SK-N-MC (cell line): ENCODE measurements around the gene HHAT.

ENCODE experiments used
- DNase-seq: peaks from one replicate; pipeline ENCODE4 v3.0.0-alpha.2; 2011; ENCODE audit warnings: low read depth, low spot score
- H3K27ac ChIP-seq: fragments of 200-600 bp; sonication (generic); 2 replicates; pipeline ENCODE4 v1.5.1; 2016; ENCODE audit warnings: mixed run types
- H3K36me3 ChIP-seq: fragments of 200-600 bp; sonication (generic); 2 replicates; pipeline ENCODE4 v1.6.1; 2017; ENCODE audit warnings: antibody characterized with exemption, low read length, mixed read lengths; ENCODE audit not compliant: insufficient read depth
- H3K4me3 ChIP-seq: fragments of 200-600 bp; sonication (generic); 2 replicates; pipeline ENCODE4 v1.5.1; 2016
- H3K9ac ChIP-seq: fragments of 200-600 bp; sonication (generic); 2 replicates; pipeline ENCODE4 v1.8.0; 2017; ENCODE audit warnings: mixed run types, mixed read lengths; ENCODE audit not compliant: insufficient read length
- H3K9me3 ChIP-seq: fragments of 200-600 bp; sonication (generic); 2 replicates; pipeline ENCODE4 v1.6.1; 2017; ENCODE audit warnings: low read depth, mild to moderate bottlenecking, antibody characterized with exemption, low read length, moderate library complexity, mixed read lengths
- EZH2 ChIP-seq: fragments of 200-600 bp; sonication (generic); IDR thresholded peaks from one replicate; pipeline ENCODE4 v1.6.1; 2017; ENCODE audit warnings: antibody characterized with exemption
- FOXP2 ChIP-seq: optimal IDR thresholded peaks from 2 replicates; pipeline ENCODE3; 2011; ENCODE audit warnings: mild to moderate bottlenecking, moderate library complexity; ENCODE audit not compliant: insufficient read depth; ENCODE audit errors: extremely low read length, control extremely low read depth
- POLR2AphosphoS5 ChIP-seq: IDR thresholded peaks from 2 replicates; pipeline ENCODE4 v1.6.1; 2012; ENCODE audit warnings: mild to moderate bottlenecking, low read depth, low read length, borderline replicate concordance

HHAT gene

DNA sequence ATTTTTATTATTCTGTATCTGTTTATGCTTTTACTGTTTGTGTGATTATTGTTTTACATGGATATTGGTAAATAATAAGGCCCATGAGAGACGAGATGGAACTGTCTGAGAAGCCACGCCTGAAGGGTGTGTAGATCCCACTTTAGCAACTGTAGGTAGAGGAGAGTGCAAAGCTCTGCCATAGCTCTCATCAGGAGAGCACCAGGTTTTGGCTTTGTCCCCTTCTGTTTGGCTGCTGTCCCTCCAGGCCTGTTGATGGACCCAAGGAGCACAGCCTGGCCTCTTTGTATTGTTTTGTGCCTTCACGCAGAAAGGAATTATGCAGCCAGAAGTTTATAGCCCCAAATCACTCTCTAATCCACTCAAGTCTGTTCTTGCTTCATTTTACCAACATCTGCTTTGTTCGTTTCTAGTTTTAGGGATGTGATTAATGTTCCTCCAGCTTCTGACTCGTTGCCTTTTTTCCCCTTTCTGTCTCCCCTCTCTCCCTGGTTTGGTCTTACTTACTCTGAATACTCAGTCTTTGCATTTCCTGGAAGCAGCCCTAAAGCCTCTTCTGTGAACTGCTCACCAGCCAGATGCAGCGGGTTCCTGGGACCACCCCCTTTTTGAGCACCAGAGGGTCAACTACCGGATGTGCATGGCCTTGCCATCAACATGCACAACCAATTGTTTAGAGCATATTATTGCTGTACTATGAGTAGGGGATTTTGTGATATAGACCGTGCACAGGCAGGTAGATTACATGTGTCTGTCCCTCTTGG lies 127.3 kb downstream of the HHAT start:
- no peak for TF ChIP-seq EZH2
- TF ChIP-seq POLR2AphosphoS5: no peak
- no peak for TF ChIP-seq FOXP2
- no peak for DNase-seq

DNA sequence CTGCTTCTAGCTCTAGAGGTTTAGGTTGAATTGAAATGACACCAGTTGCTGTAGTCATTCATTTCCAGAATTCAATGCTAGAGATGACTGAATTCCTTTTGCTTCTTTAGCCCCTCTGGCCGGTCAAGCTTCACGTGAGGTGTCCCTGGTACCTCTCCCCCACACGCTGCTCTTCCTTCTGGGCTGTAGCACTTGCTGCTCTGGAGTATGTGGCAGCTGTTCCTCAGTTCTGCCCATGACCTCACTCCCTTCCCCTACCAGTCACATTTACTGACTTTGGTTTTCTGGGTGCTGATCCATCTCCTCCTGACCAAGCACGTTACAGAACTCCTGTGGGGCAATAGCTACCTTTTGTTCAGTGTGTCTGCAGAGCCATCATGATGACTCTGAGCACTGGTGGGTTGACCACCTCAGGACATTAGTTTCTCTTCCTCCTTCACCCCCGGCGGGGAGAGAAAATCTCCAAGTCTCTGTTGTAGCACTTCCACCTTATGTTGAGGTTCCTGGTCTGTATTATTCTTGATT lies 128.1 kb downstream of the HHAT start:
- Histone ChIP-seq H3K27ac (no peak overlapping the region), H3K9me3 (no peaks in the 10 kb centered on the region), H3K36me3 (no peaks in the 10 kb centered on the region), H3K9ac (no peak overlapping the region), H3K4me3 (no peak overlapping the region)
- no peak for DNase-seq
- no peak for TF ChIP-seq FOXP2

More for the DNA sequence above, 127.3 kb downstream of the HHAT start:
- H3K36me3 ChIP-seq: no peaks in the 10 kb centered on the region
- no peak overlapping the region for H3K4me3 ChIP-seq
- no peaks in the 10 kb centered on the region for H3K9me3 ChIP-seq
- no peak overlapping the region for H3K9ac ChIP-seq
- H3K27ac ChIP-seq: no peak overlapping the region

DNA sequence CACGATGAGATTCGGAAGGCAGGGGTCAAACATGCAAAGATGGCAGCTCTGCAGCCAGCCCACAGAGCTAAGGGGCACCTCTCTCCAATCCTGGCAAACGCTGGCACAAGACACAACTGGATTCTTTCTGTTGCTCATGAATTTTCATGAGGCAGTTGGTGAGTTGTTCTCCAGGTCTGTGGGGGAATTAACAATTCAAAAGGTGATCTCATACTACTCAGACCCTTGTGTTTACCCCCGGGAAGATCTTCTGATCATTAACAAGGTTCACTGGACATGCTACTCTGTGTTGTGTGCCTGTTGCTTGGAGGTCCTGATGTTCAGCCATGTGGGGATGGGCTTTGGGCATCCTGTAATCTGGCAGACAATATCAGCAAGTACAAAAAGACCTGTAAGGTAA lies 128.9 kb downstream of the HHAT start:
- no peak for TF ChIP-seq POLR2AphosphoS5
- no peak for TF ChIP-seq EZH2
- TF ChIP-seq FOXP2: no peak
- Histone ChIP-seq H3K27ac (no peak overlapping the region), H3K4me3 (no peak overlapping the region), H3K9ac (no peak overlapping the region), H3K9me3 (no peaks in the 10 kb centered on the region), H3K36me3 (no peaks in the 10 kb centered on the region)
- no peak for DNase-seq

DNA sequence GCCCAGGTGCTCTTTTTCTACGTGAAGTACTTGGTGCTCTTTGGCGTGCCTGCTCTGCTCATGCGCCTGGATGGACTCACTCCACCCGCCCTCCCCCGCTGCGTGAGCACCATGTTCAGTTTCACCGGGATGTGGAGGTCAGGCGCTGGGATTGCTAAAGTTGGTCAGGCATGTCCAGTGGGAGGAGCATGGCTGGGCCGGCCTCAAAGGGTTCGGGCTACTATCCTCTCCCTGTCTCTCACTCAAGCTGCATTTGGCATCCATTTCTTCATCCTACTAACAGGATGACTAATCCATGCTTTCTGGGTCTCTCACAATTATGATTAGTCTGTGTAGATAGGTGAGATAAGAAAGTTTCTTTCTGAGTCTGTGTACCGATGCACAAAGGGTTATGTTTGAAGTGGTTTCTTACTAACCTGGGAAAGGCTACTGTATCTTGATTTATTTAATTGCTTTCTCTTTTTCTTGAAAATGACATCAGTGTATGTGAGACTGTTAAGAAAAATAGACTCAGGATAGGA lies 135.9 kb downstream of the HHAT start:
- no peak for DNase-seq
- no peaks in the 10 kb centered on the region for H3K9me3 ChIP-seq
- no peak overlapping the region for H3K9ac ChIP-seq
- H3K36me3 ChIP-seq: no peaks in the 10 kb centered on the region
- no peak overlapping the region for H3K27ac ChIP-seq
- no peak overlapping the region for H3K4me3 ChIP-seq
- TF ChIP-seq EZH2 (no peak), FOXP2 (no peak), POLR2AphosphoS5 (no peak)

DNA sequence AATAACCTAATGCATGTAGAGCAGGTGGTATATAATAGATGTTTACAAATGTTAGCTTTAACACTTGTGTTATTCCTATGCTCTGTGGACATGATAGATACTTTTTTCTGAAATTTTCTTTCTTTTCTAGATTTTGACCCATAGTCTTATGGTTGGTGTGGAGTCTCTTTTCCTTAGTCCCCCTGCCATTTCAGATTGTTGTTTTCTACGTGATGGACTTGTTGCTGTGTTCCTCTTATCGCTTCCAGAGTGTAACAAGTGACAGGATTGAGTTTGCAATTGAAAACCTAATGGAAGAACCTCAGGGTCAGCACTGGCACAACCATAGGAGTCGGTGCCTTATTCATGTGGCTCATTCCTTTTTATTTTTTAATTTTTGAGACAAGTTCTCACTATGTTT lies 136.4 kb downstream of the HHAT start:
- no peak for DNase-seq
- no peak overlapping the region for H3K27ac ChIP-seq
- H3K4me3 ChIP-seq: no peak overlapping the region
- H3K36me3 ChIP-seq: no peaks in the 10 kb centered on the region
- TF ChIP-seq FOXP2: no peak
- TF ChIP-seq EZH2: no peak
- no peak for TF ChIP-seq POLR2AphosphoS5
- no peaks in the 10 kb centered on the region for H3K9me3 ChIP-seq
- H3K9ac ChIP-seq: no peak overlapping the region

DNA sequence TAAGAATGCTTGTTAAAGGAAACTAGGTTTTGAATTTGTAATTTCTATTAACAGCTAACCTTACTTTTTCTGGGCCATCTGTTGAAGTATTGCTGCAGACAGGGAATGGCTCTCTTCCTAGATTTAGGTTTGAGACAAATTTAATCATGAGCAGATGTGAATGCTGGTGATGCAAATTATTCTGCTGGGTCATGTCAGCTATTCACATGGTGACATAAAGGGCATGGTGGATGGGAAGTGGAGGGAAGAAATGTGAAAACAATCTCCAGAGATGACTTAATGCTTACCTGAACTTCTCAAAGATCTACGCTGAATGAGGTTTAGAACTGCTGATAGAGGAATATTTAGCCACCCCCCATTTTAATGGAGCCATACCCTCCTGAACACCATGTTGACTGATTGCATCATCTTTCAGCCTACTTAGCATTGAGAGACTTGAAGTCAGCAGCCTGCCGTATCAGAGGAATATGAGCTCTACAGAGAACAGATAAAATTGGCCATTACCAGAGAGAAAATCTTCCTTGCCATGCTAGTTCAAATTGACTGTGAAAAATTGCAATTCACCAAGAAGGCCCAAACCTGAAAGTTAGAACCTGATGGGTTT lies 138.8 kb downstream of the HHAT start:
- no peak for DNase-seq
- TF ChIP-seq FOXP2 (no peak), POLR2AphosphoS5 (no peak), EZH2 (no peak)
- H3K27ac ChIP-seq: peak overlapping the region; percentile 58

DNA sequence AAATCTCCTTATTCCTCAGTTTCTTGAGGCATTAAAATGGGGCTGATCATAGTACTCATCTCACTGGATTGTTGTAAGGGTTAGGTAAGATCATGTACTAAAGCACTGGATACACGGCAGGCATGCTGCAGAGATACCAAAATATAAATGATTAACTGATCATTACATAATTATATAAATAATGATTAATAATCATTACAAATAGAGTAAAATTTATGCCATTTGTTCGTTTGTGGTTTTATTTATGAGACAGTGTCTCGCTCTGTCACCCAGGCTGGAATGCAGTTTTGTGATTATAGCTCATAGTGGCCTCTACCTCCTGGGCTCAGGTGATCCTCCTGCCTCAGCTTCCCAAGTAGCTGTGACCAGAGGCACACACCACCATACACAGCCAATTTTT lies 140.7 kb downstream of the HHAT start:
- Histone ChIP-seq H3K27ac (no peak overlapping the region), H3K9ac (no peak overlapping the region), H3K9me3 (no peaks in the 10 kb centered on the region), H3K36me3 (no peaks in the 10 kb centered on the region), H3K4me3 (no peak overlapping the region)
- DNase-seq: no peak
- no peak for TF ChIP-seq FOXP2
- no peak for TF ChIP-seq POLR2AphosphoS5
- no peak for TF ChIP-seq EZH2

More for the DNA sequence above, 138.8 kb downstream of the HHAT start:
- Histone ChIP-seq H3K9me3 (no peaks in the 10 kb centered on the region), H3K4me3 (peak overlapping the region; percentile 35; the same call in 1 of the 2 replicates), H3K36me3 (no peaks in the 10 kb centered on the region), H3K9ac (no peak overlapping the region)

DNA sequence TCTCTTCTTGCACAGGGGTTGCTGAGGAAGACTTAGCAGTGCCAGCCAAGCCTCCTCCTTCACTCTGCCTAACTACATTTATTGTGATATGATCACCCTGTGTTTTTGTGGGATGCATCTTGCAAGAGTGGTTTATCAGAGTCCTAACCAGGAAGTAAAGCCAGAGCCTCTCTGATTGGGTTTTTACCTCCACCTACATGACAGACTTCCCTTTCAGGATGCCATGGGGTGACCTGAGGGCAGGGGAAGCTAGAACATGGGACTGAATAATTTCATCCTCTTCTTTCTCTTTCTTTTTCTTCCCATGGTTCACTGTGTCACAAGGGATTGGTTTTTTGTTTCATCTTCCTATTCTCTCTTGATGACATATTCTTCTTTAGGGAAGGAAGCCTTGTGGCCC lies 146.6 kb downstream of the HHAT start:
- H3K36me3 ChIP-seq: no peaks in the 10 kb centered on the region
- H3K27ac ChIP-seq: no peak overlapping the region
- DNase-seq: no peak
- H3K9me3 ChIP-seq: no peaks in the 10 kb centered on the region
- H3K9ac ChIP-seq: no peak overlapping the region
- TF ChIP-seq FOXP2: no peak
- no peak for TF ChIP-seq POLR2AphosphoS5
- no peak overlapping the region for H3K4me3 ChIP-seq
